Smooth muscle cell (in vitro differentiated cells): Measurements from ENCODE around the gene SLC11A1. TPM values are rescaled to one million over a fixed set of nuclear protein-coding genes. Genes with fewer than 3 reads are reported as not detected.

ENCODE experiments used
- DNase-seq: peaks from one replicate; lab custom pipeline; 2025; ENCODE audit not compliant: unreplicated experiment; lab: John Stamatoyannopoulos, UW
- H2AFZ ChIP-seq: fragments of 200-600 bp; sonication (generic); 2 replicates; pipeline ENCODE4 v1.6.0; 2016; ENCODE audit warnings: antibody characterized with exemption, low read depth, mild to moderate bottlenecking
- H3F3A ChIP-seq: fragments of 200-600 bp; sonication (generic); 2 replicates; pipeline ENCODE4 v1.6.0; 2017; ENCODE audit warnings: antibody characterized with exemption, low read depth
- H3K27ac ChIP-seq: fragments of 200-600 bp; sonication (generic); 2 replicates; pipeline ENCODE4 v1.5.1; 2016; ENCODE audit warnings: low read depth, mild to moderate bottlenecking
- H3K27me3 ChIP-seq: fragments of 200-600 bp; sonication (generic); 2 replicates; pipeline ENCODE4 v1.6.1; 2016; ENCODE audit warnings: low read depth, mild to moderate bottlenecking
- H3K36me3 ChIP-seq: fragments of 200-600 bp; sonication (generic); 2 replicates; pipeline ENCODE4 v1.5.1; 2016; ENCODE audit warnings: low read depth
- H3K4me1 ChIP-seq: fragments of 200-600 bp; sonication (generic); 2 replicates; pipeline ENCODE4 v1.5.1; 2016; ENCODE audit warnings: low read depth
- H3K4me2 ChIP-seq: fragments of 200-600 bp; sonication (generic); 2 replicates; pipeline ENCODE4 v1.6.0; 2016; ENCODE audit warnings: mild to moderate bottlenecking
- H3K4me3 ChIP-seq: fragments of 200-600 bp; sonication (generic); 2 replicates; pipeline ENCODE4 v1.5.1; 2016; ENCODE audit warnings: mild to moderate bottlenecking
- H3K79me2 ChIP-seq: fragments of 200-600 bp; sonication (generic); 2 replicates; pipeline ENCODE4 v1.6.0; 2016; ENCODE audit warnings: low read depth, mild to moderate bottlenecking
- H3K9ac ChIP-seq: fragments of 200-600 bp; sonication (generic); 2 replicates; pipeline ENCODE4 v1.6.0; 2016; ENCODE audit warnings: low read depth
- H3K9me3 ChIP-seq: fragments of 200-600 bp; sonication (generic); replicated peaks from 2 replicates; pipeline ENCODE4 v1.5.1; 2016; ENCODE audit warnings: low read depth
- H4K20me1 ChIP-seq: fragments of 200-600 bp; sonication (generic); 2 replicates; pipeline ENCODE4 v1.6.0; 2016; ENCODE audit warnings: low read depth
- WGBS: methylation state at CpG from one replicate; pipeline ENCODE4 v1.1.7; 2016; ENCODE audit warnings: low lambda C conversion rate; 5-methylcytosine and 5-hydroxymethylcytosine counted together
- polyA plus RNA-seq: library from polyadenylated mRNA; unstranded; fragments of >200 nt; fragmentation: Nextera tagmentation; extraction: Ambion mirVana; gene quantifications from 2 replicates; pipeline ENCODE4 v1.2.1, GENCODE V29; 2016
- total RNA-seq: library from RNA; depleted of rRNA; stranded (reverse); fragments of >200 nt; gene quantifications from 2 replicates; pipeline ENCODE4 v1.2.3, GENCODE V29; 2014
- TF ChIP-seq, protein P1 (sequence below): fragments of 200-600 bp; sonication (generic); IDR thresholded peaks from 2 replicates; pipeline ENCODE4 v1.5.1; 2017; ENCODE audit warnings: borderline replicate concordance, mild to moderate bottlenecking, antibody characterized with exemption; ENCODE audit not compliant: insufficient read depth, poor library complexity, severe bottlenecking

Gene SLC11A1
- total and polyA plus RNA-seq, 2 experiments from 2014 or later: 0.31 to 0.38 TPM

DNA sequence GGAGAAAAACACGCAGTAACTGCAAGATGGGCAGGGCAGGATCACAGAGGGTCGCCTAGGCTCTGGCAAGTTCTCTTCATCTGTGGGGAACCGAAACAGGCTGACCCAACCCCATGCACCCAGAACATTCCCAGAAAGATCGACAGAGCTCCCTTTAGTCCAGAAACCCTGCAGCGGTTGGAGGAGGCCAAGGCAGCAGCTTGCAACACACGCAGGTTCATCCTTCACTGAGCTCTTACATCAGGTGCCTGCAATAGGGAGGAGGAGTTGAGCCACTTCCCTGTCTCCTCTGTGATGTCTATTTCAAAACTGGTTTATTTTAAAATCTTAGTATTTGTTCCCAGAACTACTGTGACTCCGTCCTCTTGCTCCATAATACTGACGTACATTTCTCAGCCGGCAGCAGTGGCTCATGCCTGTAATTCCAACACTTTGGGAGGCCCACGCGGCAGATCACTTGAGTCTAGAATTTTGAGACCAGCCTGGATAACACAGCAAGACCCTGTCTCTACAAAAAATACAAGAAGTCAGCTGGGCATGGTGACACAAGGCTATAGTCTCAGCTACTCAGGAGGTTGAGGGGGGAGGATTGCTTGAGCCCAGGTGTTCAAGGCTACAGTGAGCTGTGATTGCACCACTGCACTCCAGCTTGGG lies 11.5 kb upstream of the SLC11A1 start:
- no peak for DNase-seq
- no peaks in the 10 kb centered on the region for H3K79me2 ChIP-seq
- TF ChIP-seq, protein P1, sequence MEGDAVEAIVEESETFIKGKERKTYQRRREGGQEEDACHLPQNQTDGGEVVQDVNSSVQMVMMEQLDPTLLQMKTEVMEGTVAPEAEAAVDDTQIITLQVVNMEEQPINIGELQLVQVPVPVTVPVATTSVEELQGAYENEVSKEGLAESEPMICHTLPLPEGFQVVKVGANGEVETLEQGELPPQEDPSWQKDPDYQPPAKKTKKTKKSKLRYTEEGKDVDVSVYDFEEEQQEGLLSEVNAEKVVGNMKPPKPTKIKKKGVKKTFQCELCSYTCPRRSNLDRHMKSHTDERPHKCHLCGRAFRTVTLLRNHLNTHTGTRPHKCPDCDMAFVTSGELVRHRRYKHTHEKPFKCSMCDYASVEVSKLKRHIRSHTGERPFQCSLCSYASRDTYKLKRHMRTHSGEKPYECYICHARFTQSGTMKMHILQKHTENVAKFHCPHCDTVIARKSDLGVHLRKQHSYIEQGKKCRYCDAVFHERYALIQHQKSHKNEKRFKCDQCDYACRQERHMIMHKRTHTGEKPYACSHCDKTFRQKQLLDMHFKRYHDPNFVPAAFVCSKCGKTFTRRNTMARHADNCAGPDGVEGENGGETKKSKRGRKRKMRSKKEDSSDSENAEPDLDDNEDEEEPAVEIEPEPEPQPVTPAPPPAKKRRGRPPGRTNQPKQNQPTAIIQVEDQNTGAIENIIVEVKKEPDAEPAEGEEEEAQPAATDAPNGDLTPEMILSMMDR: no peak
- no peak overlapping the region for H3K4me3 ChIP-seq
- H3K4me2 ChIP-seq: peak overlapping the region; percentile 14
- H2AFZ ChIP-seq: no peak overlapping the region
- no peaks in the 10 kb centered on the region for H3K36me3 ChIP-seq
- no peak overlapping the region for H3K9ac ChIP-seq
- H4K20me1 ChIP-seq: no peaks in the 10 kb centered on the region
- no peaks in the 10 kb centered on the region for H3K27me3 ChIP-seq
- peaks cover 4% of the 10 kb centered on the region for H3K4me1 ChIP-seq
- peaks cover 44% of the 10 kb centered on the region for H3F3A ChIP-seq
- H3K27ac ChIP-seq: peak overlapping the region; percentile 79
- whole genome bisulfite sequencing: 46% methylated on average over 11 of the region's 11 CpGs
- no peaks in the 10 kb centered on the region for H3K9me3 ChIP-seq

DNA sequence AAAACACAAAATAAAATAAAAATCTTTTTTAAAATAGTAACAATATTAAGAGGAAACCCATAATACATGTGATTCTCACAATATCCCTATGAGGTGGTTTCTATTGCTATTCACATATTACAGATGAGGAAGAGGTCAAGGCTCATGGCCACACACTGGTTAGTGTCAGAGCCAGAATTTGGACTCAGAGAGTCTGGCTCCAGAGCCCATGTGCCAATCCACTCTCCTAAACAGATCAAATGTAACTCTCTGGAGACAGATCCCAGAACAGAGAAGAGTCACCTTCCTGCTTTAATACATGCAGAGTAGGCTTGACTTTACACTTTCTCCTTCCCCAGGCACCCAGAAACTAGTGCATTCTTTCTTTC lies 10.1 kb upstream of the SLC11A1 start:
- Histone ChIP-seq H4K20me1 (no peaks in the 10 kb centered on the region), H3K4me3 (no peak overlapping the region), H3K27me3 (no peaks in the 10 kb centered on the region), H3K79me2 (no peaks in the 10 kb centered on the region), H3K36me3 (no peaks in the 10 kb centered on the region), H3K9me3 (no peaks in the 10 kb centered on the region), H2AFZ (no peak overlapping the region), H3K4me2 (no peak overlapping the region), H3K27ac (peak overlapping the region; percentile 79), H3F3A (peaks cover 30% of the 10 kb centered on the region), H3K9ac (no peak overlapping the region), H3K4me1 (peaks cover 4% of the 10 kb centered on the region)
- no peak for DNase-seq
- TF ChIP-seq, protein P1: no peak

DNA sequence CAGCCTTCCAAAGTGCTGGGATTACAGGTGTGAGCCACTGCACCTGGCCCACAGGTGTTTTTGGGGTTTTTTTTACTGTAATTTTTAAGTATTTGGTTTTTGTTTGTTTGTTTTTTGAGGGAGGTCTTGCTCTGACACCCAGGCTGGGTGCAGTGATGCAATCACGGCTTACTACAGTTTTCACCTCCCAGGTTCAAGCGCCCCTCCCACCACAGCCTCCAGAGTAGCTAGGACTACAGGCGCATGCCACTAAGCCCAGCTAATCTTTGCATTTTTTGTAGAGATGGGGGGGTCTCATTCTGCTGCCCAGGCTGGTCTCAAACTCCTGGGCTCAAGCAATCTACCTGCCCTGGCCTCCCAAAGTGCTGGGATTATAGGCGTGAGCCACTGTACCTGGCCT lies 7.3 kb upstream of the SLC11A1 start:
- Histone ChIP-seq H3K4me1 (no peaks in the 10 kb centered on the region), H3K9ac (no peak overlapping the region), H3F3A (peaks cover 11% of the 10 kb centered on the region), H3K79me2 (no peaks in the 10 kb centered on the region), H3K4me2 (no peak overlapping the region), H3K27ac (peak overlapping the region; percentile 49), H3K36me3 (no peaks in the 10 kb centered on the region), H3K9me3 (no peaks in the 10 kb centered on the region), H4K20me1 (no peaks in the 10 kb centered on the region), H3K27me3 (no peaks in the 10 kb centered on the region), H3K4me3 (no peak overlapping the region), H2AFZ (no peak overlapping the region)
- no peak for DNase-seq
- TF ChIP-seq, protein P1: no peak
- WGBS: 60% methylated on average over 4 of the region's 4 CpGs

DNA sequence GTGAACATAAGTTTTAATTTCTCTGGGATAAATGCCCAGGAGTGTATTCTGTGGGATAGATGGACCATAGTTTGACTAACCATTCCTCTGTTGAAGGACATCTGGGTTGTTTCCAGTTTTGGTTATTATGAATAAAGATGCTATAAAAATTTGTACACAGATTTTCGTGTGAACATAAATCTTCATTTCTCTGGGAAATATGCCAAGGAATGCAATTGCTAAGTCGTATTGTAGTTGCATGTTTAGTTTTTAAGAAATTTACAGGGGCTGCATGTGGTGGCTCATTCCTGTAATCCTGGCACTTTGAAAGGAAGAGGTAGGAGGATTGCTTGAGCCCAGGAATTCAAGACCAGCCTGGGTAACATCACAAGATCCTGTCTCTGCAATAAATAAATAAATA lies 6.9 kb upstream of the SLC11A1 start:
- H3F3A ChIP-seq: peaks cover 7% of the 10 kb centered on the region
- no peak overlapping the region for H2AFZ ChIP-seq
- no peaks in the 10 kb centered on the region for H3K36me3 ChIP-seq
- H4K20me1 ChIP-seq: no peaks in the 10 kb centered on the region
- DNase-seq: no peak
- 17% methylated on average over 2 of the region's 2 CpGs for WGBS
- no peaks in the 10 kb centered on the region for H3K79me2 ChIP-seq
- H3K4me2 ChIP-seq: no peak overlapping the region
- TF ChIP-seq, protein P1: no peak
- no peak overlapping the region for H3K4me3 ChIP-seq
- no peaks in the 10 kb centered on the region for H3K27me3 ChIP-seq
- H3K9ac ChIP-seq: no peak overlapping the region
- H3K27ac ChIP-seq: peak overlapping the region; percentile 49
- no peaks in the 10 kb centered on the region for H3K4me1 ChIP-seq
- no peaks in the 10 kb centered on the region for H3K9me3 ChIP-seq
